ENCODE data around the gene FEZF1.

DNA sequence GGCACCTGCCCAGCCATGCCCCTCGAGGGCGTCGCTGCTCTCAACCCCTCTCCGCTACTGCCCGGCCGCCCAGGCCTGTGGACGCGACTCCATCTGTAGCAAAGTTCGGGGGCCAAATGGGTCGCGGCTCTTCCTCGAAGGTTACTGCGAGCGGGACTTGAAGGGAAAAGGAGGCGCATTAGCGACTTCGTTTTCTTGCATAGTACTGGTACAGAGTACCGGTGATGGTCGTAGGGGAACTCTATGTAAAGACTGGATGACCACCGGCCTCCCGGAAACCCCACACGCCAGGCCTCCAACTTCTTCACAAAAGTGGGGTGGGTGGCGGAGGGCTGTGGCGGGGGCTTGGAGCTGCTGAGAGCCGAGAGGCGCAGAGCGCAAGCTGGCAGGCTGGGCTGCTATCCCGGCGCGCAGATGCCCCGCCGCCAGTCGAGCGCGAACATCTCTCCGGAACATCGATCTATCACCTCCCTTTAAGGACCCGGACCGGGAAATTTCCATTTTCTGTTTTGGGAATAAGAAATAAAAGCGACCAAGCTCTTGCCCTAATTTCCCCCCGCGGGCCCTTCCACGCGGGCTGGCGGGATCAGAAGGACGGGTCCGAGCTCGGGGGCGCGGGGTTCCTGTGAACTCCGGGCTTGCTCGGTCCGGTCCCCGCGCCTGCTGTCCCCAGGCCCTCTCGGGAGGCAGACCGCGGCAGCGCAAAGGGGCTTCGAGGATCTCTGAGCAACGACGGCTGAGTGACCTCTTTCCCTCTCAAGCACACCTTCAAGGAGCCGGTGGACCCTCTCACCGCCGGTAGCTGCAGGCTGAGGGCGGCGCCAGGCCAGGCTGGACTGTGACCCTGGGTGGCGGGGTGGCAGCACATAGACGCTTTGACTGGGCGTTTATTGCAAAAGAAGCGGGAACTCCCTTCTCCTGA is 12.2 kb upstream of the FEZF1 start:
- no peak for TF ChIP-seq CREBL2 (CRISPR knock-in tag; IDR thresholded peaks at IDR 0.05; ENCODE audit: borderline replicate concordance)
- TF ChIP-seq ZNF441 (CRISPR knock-in tag; IDR thresholded peaks at IDR 0.05; ENCODE audit: borderline replicate concordance) = no peak
- TF ChIP-seq ERF (CRISPR knock-in tag; IDR thresholded peaks at IDR 0.05) = no peak
- TF ChIP-seq EP300 (IDR thresholded peaks at IDR 0.05; ENCODE audit: low read depth in 2 of 2, low read length in 2 of 2) = no peak
- TF ChIP-seq EP300 (CRISPR knock-in tag; IDR thresholded peaks at IDR 0.05; ENCODE audit: borderline replicate concordance) = no peak
- no peak for TF ChIP-seq STAT6 (CRISPR knock-in tag; IDR thresholded peaks at IDR 0.05; ENCODE audit: borderline replicate concordance)
- no peak for TF ChIP-seq POLR2AphosphoS2 (IDR thresholded peaks at IDR 0.05; ENCODE audit: low read depth, low read length)
- TF ChIP-seq ELF4 (CRISPR knock-in tag; IDR thresholded peaks at IDR 0.05; ENCODE audit: borderline replicate concordance) = no peak
- TF ChIP-seq ZBTB34 (CRISPR knock-in tag; IDR thresholded peaks at IDR 0.05) = no peak
- no peak for TF ChIP-seq RAD21 (CRISPR knock-in tag; IDR thresholded peaks at IDR 0.05)
- TF ChIP-seq, protein P1, sequence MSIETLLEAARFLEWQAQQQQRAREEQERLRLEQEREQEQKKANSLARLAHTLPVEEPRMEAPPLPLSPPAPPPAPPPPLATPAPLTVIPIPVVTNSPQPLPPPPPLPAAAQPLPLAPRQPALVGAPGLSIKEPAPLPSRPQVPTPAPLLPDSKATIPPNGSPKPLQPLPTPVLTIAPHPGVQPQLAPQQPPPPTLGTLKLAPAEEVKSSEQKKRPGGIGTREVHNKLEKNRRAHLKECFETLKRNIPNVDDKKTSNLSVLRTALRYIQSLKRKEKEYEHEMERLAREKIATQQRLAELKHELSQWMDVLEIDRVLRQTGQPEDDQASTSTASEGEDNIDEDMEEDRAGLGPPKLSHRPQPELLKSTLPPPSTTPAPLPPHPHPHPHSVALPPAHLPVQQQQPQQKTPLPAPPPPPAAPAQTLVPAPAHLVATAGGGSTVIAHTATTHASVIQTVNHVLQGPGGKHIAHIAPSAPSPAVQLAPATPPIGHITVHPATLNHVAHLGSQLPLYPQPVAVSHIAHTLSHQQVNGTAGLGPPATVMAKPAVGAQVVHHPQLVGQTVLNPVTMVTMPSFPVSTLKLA (IDR thresholded peaks at IDR 0.05) = no peak
- TF ChIP-seq, protein P2, sequence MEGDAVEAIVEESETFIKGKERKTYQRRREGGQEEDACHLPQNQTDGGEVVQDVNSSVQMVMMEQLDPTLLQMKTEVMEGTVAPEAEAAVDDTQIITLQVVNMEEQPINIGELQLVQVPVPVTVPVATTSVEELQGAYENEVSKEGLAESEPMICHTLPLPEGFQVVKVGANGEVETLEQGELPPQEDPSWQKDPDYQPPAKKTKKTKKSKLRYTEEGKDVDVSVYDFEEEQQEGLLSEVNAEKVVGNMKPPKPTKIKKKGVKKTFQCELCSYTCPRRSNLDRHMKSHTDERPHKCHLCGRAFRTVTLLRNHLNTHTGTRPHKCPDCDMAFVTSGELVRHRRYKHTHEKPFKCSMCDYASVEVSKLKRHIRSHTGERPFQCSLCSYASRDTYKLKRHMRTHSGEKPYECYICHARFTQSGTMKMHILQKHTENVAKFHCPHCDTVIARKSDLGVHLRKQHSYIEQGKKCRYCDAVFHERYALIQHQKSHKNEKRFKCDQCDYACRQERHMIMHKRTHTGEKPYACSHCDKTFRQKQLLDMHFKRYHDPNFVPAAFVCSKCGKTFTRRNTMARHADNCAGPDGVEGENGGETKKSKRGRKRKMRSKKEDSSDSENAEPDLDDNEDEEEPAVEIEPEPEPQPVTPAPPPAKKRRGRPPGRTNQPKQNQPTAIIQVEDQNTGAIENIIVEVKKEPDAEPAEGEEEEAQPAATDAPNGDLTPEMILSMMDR (CRISPR knock-in tag; IDR thresholded peaks at IDR 0.05) = no peak; the same call in 1 of the 2 replicates
- TF ChIP-seq PAF1 (CRISPR knock-in tag; IDR thresholded peaks at IDR 0.05) = no peak
- TF ChIP-seq SMAD3 (CRISPR knock-in tag; IDR thresholded peaks at IDR 0.05) = no peak
- TF ChIP-seq ZC3H4 (CRISPR knock-in tag; IDR thresholded peaks at IDR 0.05; ENCODE audit: borderline replicate concordance) = no peak

All from HepG2 (cell line).